Testis (tissue), 2 donors: Measurements from ENCODE around the gene IDUA.

ENCODE experiments used
- CTCF ChIP-seq, 3 experiments: fragments of 450-650 bp in 2 of 3; fragments of 200-600 bp in 1 of 3; sonication (generic) in 1 of 3; IDR thresholded peaks; one replicate each; pipeline ENCODE4 v1.5.1; 2016 to 2019; ENCODE audit warnings: antibody characterized with exemption in 3 of 3, mild to moderate bottlenecking in 2 of 3, moderate library complexity in 1 of 3
- POLR2A ChIP-seq: fragments of 450-650 bp; IDR thresholded peaks from one replicate; pipeline ENCODE4 v1.6.1; 2017; ENCODE audit warnings: antibody characterized with exemption, mild to moderate bottlenecking, moderate library complexity

GRCh38 chr4:973431-974397 lies 13.1 kb upstream of the IDUA start, which contains the start of gene DGKQ:
- TF ChIP-seq CTCF (IDR thresholded peaks at IDR 0.05) (no peak), POLR2A (no peak)
